Putamen (tissue), 1 donor: ENCODE measurements around the gene CIB2.

Experiments used
- DNase-seq: peaks from one replicate; pipeline ENCODE4 v3.0.0-alpha.2; 2016; ENCODE audit warnings: low spot score

CIB2 gene

DNA sequence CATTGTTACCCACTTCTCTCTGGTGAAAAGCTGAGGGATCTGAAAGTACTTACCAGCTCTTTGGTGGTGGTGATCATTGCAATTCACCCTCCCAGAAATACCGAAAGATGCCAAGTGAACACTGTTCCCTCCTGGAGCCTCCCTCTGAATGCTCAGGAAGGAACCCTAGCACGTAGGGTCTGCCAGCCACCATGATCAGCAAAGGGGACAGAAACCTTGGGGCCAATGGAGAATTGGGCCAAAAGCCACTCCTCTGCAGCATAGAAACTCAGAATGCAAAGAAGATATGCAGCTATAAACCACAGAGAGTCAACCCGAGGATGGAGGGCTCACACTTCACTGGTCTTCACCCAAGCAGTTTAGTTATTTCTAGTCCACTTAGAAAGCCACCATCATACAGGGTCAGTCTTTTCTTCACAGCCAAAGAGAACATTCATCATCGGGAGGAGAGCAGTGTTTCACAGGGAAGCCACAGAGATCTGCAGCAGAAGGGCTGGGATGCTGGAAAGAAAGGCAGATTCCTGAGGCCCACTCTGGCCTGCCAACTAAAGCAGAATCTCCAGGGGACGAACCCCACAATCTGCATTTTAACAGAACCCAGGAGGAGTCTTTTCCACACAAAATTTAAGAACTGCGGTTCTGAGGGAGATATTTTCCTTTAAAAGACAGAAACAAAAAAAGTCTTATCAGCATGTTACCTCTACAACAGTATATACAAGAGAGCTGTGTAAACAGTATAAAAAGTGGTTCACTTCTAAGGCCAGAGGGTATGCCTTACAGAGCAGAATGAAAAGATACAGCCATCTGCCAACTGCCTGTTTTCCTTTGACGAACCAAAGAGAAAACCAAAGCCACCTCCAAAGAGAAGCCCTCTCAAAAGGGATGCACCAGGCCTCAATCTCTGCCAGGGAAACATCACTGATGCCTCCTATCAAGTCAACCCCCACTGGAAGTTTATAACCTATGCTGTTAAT lies 65.0 kb downstream of the CIB2 start:
- DNase-seq: no peak

DNA sequence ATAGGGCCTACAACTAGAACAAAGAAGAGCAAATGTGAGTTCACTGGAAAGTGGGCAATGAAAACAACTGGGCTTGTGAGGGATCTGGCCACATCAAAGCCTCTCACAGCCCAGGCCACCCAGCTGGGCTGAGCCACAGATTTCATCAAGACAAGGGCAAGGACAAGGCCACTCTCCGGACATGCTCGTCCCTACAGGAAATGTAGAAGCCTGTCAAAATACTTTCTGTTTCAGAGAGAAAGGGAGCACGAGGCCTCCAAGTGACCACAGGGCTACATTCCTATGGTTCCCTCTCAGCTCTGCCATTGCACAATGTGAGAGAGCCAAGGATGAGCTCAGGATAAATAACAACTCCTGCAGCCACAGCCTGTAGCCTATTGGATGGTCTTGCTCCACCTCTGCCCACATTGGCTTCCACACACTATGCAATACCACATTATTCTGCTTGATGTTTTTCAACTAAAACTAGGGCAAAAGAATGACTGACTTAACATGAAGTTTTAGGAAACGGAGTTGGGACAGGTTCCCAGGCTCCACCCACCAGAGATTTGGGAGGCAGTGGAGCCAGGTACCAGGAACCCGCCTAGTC lies 65.9 kb downstream of the CIB2 start:
- no peak for DNase-seq

DNA sequence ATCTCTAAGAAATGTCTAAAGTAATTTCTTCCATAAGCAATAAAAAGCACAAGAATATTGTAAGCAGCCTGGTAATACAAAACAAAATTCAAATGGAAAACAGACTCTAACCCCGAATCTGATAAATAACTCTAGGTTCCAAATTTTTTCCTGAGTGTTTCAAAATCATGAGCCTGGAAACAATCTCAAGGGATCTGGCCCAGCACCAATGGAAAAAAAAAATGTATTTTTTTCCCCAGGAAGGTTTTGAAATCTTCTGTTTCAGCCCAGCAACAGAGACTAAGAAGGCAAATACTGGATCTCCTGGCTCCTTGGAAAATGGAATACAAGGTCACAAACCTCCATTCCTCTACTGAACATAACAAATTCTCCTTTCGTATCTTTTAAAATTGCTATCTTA lies 66.7 kb downstream of the CIB2 start:
- no peak for DNase-seq

DNA sequence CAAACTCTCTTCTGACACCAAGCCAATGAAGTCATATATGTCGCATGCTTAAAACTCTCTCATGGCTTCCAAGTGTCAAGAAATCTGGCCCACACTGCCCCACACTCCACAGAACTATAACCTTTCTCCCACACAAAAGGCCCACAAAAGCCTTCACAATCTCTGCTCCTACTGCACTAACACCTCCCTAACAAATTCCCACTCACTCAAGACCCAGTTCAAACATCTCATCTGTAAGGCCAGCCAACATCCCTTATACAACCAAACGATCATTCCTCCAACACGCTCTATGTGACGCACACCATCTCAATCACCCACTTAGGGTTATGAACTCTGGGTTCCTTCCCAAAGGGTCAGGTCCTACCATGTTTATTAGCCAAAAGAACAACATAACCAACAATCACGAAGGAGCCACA lies 67.3 kb downstream of the CIB2 start:
- no peak for DNase-seq

DNA sequence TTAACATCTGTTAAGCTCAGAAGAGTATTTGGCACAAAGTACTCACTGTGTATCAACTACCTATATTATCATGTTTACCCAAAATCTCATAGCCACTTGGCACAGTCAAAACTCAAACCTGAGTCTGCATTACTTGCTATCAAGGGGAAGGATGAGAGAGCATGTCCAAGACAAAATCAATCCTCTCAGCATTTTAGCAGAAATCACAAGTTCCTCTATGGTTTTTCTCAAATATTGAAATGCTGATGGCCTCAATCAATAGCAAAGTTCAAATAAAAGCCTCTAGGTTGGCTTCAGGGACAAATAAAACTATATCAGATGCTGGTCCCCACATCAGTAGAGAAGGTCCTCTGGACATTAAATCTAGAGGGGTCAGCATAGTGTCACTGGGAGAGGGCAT lies 68.0 kb downstream of the CIB2 start:
- DNase-seq: no peak

DNA sequence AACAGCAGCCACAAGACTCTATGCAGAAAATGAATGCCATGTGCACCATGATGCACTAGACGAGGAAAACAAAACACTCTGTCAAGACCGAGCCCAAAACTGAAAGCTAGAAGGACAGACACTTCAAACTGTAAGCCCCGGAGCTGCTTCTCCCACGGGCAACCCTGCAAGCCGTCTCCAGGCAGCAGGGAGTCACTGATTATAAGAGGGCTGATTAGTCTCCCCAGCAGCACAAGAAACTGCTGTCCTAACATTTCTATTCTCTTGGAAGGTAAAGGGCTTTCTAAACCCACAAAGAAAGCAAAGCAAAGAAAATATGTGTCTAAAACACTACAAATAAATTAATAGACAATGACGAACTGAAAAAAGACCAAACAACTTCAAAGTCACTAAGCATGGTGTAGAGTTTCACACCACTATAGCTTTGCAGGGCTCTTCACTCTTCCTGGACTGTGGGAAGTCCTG lies 69.2 kb downstream of the CIB2 start:
- no peak for DNase-seq

DNA sequence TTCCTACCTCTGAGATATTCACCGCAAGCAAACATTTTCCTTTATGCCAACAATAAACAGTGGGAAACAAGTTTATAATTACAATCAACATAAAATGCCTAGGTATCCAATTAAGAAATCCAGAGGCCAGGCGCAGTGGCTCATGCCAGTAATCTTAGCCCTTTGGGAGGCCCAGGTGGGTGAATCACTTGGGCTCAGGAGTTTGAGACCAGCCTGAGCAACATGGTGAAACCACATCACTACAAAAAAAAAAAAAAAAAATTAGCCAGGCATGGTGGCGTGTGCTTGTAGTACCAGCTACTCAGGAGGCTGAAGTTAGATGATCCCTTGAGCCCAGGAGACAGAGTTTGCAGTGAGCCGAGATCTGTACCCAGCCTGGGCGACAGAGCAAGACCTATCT lies 71.0 kb downstream of the CIB2 start:
- DNase-seq: no peak

DNA sequence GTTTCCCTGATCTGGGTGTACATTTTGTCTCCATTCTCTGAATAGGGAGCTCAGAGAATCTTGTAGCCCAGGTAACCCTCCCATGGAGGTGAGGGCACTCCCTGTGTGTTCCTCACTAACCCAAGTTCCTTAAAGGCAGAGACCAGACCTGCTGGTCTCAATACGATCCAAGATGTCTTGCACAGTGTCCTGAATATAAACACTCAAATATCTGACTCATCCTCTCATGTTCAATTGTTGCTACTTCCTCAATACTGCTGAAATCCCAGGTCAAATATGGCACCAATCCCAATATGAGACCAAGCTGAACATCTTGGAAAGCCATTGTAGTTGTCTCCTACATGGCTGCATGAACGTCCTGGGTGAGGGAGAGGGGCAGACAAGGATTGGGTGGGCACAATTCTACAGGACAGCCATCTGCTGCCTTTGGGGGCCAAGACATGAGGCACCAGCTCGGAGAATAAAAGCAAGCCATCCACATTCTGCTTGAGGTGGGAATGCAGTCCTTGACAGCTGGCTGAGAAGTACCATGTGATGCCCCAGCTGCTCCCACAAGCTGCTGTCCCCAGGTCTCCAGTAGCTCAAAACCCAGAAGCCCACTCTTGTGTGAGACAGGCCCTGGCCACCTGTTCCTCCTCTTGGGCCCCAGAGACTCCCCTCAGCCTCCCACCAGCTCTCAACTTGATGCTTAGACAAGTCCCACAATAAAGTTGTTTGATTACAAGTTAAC lies 72.0 kb downstream of the CIB2 start:
- DNase-seq: no peak

DNA sequence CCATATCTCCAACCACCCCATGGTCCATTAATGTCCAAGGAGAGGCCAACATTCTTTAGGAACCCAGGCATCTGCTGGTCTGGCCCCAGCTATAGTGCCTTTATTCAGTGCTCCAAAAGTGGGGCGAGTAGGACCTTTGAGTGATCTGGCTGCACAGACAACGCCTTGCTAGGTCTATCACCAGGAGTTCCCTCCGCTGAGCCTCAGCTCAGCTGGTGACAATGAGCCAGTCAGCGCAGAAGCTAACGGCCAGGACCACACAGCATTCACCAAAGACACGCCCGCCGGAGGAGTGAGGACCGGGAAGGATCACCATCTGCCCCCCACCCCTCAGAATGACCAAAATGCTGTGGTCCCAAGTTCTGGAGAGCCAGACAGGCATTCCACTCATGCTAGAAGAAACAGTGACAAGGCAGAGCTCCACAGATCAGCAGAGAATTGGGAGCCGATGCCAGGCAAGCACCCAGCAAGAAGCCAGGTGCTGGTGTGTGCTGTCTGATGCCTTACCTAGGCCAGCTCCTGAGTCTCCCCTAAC lies 72.8 kb downstream of the CIB2 start:
- DNase-seq: no peak

DNA sequence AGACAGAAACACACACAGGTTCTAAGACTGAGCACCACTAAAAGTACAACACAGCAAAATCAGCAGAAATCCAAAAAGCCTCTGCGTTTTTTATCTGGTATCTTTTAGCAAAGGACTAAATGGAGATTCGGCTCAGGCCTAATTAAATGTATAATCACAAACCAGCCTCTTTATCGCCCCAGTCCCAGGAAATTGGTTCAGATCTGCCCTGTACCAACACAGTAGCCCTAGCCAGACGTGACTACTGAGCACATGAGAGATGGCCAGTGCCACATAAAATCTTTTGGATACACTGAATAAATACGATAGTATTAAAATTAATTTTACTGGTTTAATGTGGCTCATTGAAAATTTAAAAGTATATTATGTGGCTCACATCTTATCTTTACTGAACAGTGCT lies 73.4 kb downstream of the CIB2 start:
- no peak for DNase-seq

DNA sequence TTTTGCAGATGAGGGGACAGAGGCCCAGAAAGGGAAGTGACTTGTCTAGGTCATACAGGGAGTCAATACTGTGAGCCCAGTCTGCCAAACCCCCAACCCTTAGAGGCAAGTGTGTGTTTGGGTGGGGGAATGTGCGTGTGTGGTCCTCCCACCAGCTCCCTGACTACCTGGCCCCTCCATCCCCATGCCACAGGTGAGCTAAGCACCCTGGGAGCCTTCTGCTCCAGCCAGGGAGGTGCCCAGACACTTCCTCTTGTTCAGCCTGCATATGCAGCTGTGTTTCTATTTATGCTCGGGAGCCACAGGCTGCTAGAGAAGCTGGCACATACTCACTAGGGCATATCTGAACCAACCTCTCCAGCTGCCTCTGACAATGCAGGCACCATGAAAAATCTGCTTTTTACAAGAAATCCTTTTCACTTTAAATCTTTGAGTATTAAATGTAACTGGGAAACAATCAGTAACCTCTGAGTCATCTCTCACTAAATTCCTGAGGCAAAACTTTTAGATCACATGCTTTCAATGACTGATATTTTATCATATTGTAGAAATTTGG lies 74.5 kb downstream of the CIB2 start:
- DNase-seq: no peak

DNA sequence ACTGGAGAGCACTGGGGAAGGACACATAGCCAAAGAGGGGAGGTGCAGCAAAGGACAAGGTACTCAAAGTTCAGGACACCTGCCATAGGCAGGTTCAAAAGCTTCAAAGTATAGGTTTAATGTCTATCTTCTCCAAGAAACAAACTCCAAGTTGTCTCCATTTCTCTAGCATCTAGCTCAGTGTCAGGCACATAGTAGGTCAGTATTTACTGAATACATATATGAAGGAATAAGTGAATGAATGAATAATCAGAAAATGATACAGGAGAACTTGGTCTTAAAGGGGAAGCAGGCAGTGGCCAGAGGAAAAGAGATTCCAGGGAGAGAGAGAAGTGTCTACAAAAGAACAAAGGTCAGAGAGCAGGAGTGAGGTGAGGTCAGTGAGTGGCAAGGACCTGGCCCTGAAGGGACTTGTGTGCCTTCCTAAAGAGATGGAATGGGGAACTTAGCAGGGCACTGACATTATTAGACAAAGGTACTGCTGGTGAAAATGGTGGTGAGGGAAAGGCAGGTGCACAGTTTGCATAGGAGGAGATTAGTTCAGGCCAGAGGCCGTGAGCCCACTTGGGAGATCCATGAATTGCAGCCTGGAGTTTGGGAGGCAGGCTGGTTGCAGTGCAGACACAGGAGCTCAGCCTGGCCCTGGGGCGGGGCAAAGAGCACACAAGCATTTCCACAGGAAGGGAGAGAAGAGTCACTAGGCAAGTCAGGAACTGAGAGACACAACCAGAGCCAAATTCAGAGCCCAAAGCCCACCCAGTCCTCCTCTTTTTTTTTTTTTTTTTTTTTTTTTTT lies 75.1 kb downstream of the CIB2 start:
- no peak for DNase-seq

DNA sequence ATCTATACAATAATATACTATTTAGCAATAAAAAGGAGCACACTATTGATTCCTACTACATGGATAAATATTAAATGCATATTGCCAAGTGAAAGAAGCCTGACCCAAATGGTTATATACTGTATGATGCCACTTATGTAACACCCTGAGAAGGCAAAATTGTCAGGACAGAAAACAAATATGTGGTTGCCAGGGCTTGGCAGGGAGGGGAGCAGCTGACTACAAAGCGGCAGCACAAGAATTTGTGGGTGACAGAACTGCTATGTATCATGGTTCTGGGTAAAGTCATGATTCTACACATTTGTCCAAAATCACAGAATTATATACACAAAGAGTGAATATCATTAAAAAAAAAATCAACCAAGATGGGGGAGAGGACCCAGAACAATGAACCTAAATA lies 76.3 kb downstream of the CIB2 start:
- no peak for DNase-seq
